NCI-H1092 treated with DMSO at 0.1 percent for 48 hours (cell line): Measurements from ENCODE around the gene KLHDC7B.
A peak's percentile ranks its signal among the peaks of the same experiment; 100 is the strongest.
"Not testable (repeated sequence)": the region's sequence is repeated elsewhere in the genome, so short reads cannot be mapped to it uniquely, and the experiment has no call there.

ENCODE experiments used
- DNase-seq: peaks from one replicate; lab custom pipeline; 2025; lab: John Stamatoyannopoulos, UW

KLHDC7B gene

GRCh38 chr22:50517495-50518260 is 28.0 kb upstream of the KLHDC7B start:
- DNase-seq = no peak

- DNase-seq = no peak
Measured at GRCh38 chr22:50518606-50519005, 27.1 kb upstream of the KLHDC7B start.

- DNase-seq = no peak
Measured at GRCh38 chr22:50519151-50519550, 26.5 kb upstream of the KLHDC7B start.

GRCh38 chr22:50520184-50520583 is 25.5 kb upstream of the KLHDC7B start:
- not testable (repeated sequence) for DNase-seq

- no peak for DNase-seq
Measured at GRCh38 chr22:50520826-50521453, 24.8 kb upstream of the KLHDC7B start.

- no peak for DNase-seq
Measured at GRCh38 chr22:50521710-50522109, 24.0 kb upstream of the KLHDC7B start.

GRCh38 chr22:50522208-50522805 is 23.4 kb upstream of the KLHDC7B start:
- no peak for DNase-seq

GRCh38 chr22:50522806-50523438 is 22.8 kb upstream of the KLHDC7B start:
- DNase-seq = no peak

GRCh38 chr22:50523458-50523805 is 22.3 kb upstream of the KLHDC7B start:
- DNase-seq = no peak

- DNase-seq = no peak
Measured at GRCh38 chr22:50523806-50524675, 21.7 kb upstream of the KLHDC7B start.

GRCh38 chr22:50524676-50525103 is 21.0 kb upstream of the KLHDC7B start:
- DNase-seq = no peak

- peak; percentile 70 for DNase-seq
Measured at GRCh38 chr22:50525104-50525857, 20.4 kb upstream of the KLHDC7B start, which contains the start of gene SCO2. Gene SCO2 (minus strand): TSS chr22:50525598. CDS start chr22:50524411, 1,187 bp downstream.

GRCh38 chr22:50525858-50526107 is 19.9 kb upstream of the KLHDC7B start:
- no peak for DNase-seq

GRCh38 chr22:50526108-50526833 is 19.4 kb upstream of the KLHDC7B start:
- peak; percentile 40 for DNase-seq

- DNase-seq = no peak
Measured at GRCh38 chr22:50526834-50527801, 18.6 kb upstream of the KLHDC7B start.

GRCh38 chr22:50527921-50528681 is 17.6 kb upstream of the KLHDC7B start:
- no peak for DNase-seq

GRCh38 chr22:50528682-50529415 is 16.9 kb upstream of the KLHDC7B start:
- no peak for DNase-seq

GRCh38 chr22:50529416-50529896 is 16.2 kb upstream of the KLHDC7B start:
- DNase-seq = no peak
